GM13976 (cell line): Measurements from ENCODE around the gene GRID1.

Experiments
- DNase-seq: peaks from one replicate; pipeline ENCODE4 v3.0.0; 2012; ENCODE audit warnings: low spot score
- CTCF ChIP-seq: IDR thresholded peaks from 2 replicates; pipeline ENCODE4 v1.5.1; 2012; ENCODE audit warnings: borderline replicate concordance, mild to moderate bottlenecking; ENCODE audit not compliant: insufficient read depth; ENCODE audit errors: extremely low read depth, missing control alignments, control extremely low read depth
- in situ Hi-C: fragments of 300-500 bp; cut with MboI; formaldehyde crosslinking; loops from one replicate; pipeline ENCODE4 v1.12.0; 2022; ENCODE audit warnings: low sequenced_read_pairs, mixed read lengths, inconsistent platforms; ENCODE audit not compliant: unreplicated experiment

The GRID1 gene

GRCh38 chr10:86058964-86059363 is 307.6 kb downstream of the GRID1 start:
- TF ChIP-seq CTCF = no peak
- DNase-seq = no peak
- in situ Hi-C loops = no loop called here

- in situ Hi-C loops = no loop called here
- no peak for TF ChIP-seq CTCF
Measured at GRCh38 chr10:86057708-86058107, 308.9 kb downstream of the GRID1 start.

GRCh38 chr10:86056672-86057071 is 309.9 kb downstream of the GRID1 start:
- no peak for TF ChIP-seq CTCF
- no peak for DNase-seq

More at GRCh38 chr10:86057708-86058107, 308.9 kb downstream of the GRID1 start:
- no peak for DNase-seq

GRCh38 chr10:86055928-86056327 is 310.7 kb downstream of the GRID1 start:
- DNase-seq = no peak
- no peak for TF ChIP-seq CTCF
- in situ Hi-C loops = no loop called here

More at GRCh38 chr10:86056672-86057071, 309.9 kb downstream of the GRID1 start:
- in situ Hi-C loops = no loop called here

GRCh38 chr10:86053675-86054074 is 312.9 kb downstream of the GRID1 start:
- in situ Hi-C loops = no loop called here
- no peak for TF ChIP-seq CTCF
- DNase-seq = no peak

- no peak for DNase-seq
- in situ Hi-C loops = no loop called here
- TF ChIP-seq CTCF = no peak
Measured at GRCh38 chr10:86051586-86051985, 315.0 kb downstream of the GRID1 start.

GRCh38 chr10:86049442-86049841 is 317.2 kb downstream of the GRID1 start:
- TF ChIP-seq CTCF = no peak
- in situ Hi-C loops = no loop called here

More at GRCh38 chr10:86049442-86049841, 317.2 kb downstream of the GRID1 start:
- DNase-seq = no peak
